Lower leg skin (tissue), 4 donors: ENCODE measurements around the gene ANKRD31. TPM values are rescaled to one million over a fixed set of nuclear protein-coding genes. Genes with fewer than 3 reads are reported as not detected.

Source experiments
- DNase-seq, 2 donors: peaks; one replicate each; pipeline ENCODE4 v3.0.0-alpha.2; 2019; ENCODE audit warnings: low spot score in 2 of 2
- H3K4me3 ChIP-seq: fragments of 200-600 bp; sonication (generic); 2 replicates; pipeline ENCODE4 v1.5.1; 2017; ENCODE audit warnings: mild to moderate bottlenecking, low read depth; ENCODE audit not compliant: poor library complexity, severe bottlenecking
- CTCF ChIP-seq, 3 donors: fragments of 450-650 bp; IDR thresholded peaks; one replicate each; pipeline ENCODE4 v1.5.1; 2016; ENCODE audit warnings: antibody characterized with exemption in 3 of 3, mild to moderate bottlenecking in 3 of 3, moderate library complexity in 2 of 3
- POLR2A ChIP-seq, 2 donors: fragments of 450-650 bp; IDR thresholded peaks; one replicate each; pipeline ENCODE4 v1.6.1; 2016 to 2017; ENCODE audit warnings: antibody characterized with exemption in 2 of 2, mild to moderate bottlenecking in 1 of 2, moderate library complexity in 1 of 2
- WGBS, 2 donors: methylation state at CpG; one replicate each; pipeline ENCODE4 v1.1.5; 2018; 5-methylcytosine and 5-hydroxymethylcytosine counted together
- intact Hi-C: fragments of 100-400 bp; cut with DNase I; formaldehyde crosslinking; loops from one replicate; pipeline ENCODE4 v1.15.0; 2023; ENCODE audit warnings: low total_unique reads
- total RNA-seq, 4 donors: library from RNA; depleted of rRNA; stranded (reverse); fragments of >200 nt; gene quantifications; one replicate each; pipeline ENCODE4 v1.1.0, GENCODE V29; 2016

The ANKRD31 gene
- total RNA-seq, 4 donors from 2014 or later: 0.13 to 0.20 (median 0.19) TPM; not detected in 1

GRCh38 chr5:75059912-75060545 lies 176.6 kb downstream of the ANKRD31 start:
- WGBS, 2 donors: 64 to 69% methylated on average over 4 of the region's 4 CpGs
- H3K4me3 ChIP-seq: no peak overlapping the region
- intact Hi-C loops: loop anchor here (10.0 kb wide), 1 partner anchor 175 kb away; the partner anchor contains the start of gene ANKRD31
- TF ChIP-seq CTCF (IDR thresholded peaks at IDR 0.05) (no peak), POLR2A (IDR thresholded peaks at IDR 0.05) (no peak)
- no peak for DNase-seq

GRCh38 chr5:75058986-75059535 lies 177.6 kb downstream of the ANKRD31 start:
- DNase-seq: no peak
- intact Hi-C loops: loop anchor here (10.0 kb wide), 1 partner anchor 176 kb away; the partner anchor contains the start of gene ANKRD31
- TF ChIP-seq CTCF (IDR thresholded peaks at IDR 0.05) (no peak), POLR2A (IDR thresholded peaks at IDR 0.05) (no peak)
- 90 to 92% methylated on average over 3 of the region's 3 CpGs for WGBS, 2 donors
- H3K4me3 ChIP-seq: no peak overlapping the region

- WGBS, 2 donors: 24 to 25% methylated on average over 2 of the region's 2 CpGs
- TF ChIP-seq CTCF (IDR thresholded peaks at IDR 0.05): no peak
- TF ChIP-seq POLR2A (IDR thresholded peaks at IDR 0.05): no peak
- DNase-seq: no peak
- no peak overlapping the region for H3K4me3 ChIP-seq
- intact Hi-C loops: loop anchor here (10.0 kb wide), 1 partner anchor 177 kb away; the partner anchor contains the start of gene ANKRD31
Measured at GRCh38 chr5:75057561-75057960, 179.1 kb downstream of the ANKRD31 start.

GRCh38 chr5:75055727-75056144 lies 180.9 kb downstream of the ANKRD31 start:
- 95 to 100% methylated on average over 1 of the region's 1 CpG for WGBS, 2 donors
- TF ChIP-seq POLR2A (IDR thresholded peaks at IDR 0.05) (no peak), CTCF (IDR thresholded peaks at IDR 0.05) (no peak)
- intact Hi-C loops: loop anchor here (10.0 kb wide), 1 partner anchor 179 kb away; the partner anchor contains the start of gene ANKRD31
- no peak overlapping the region for H3K4me3 ChIP-seq
- no peak for DNase-seq

- DNase-seq: peak in 1 of 2 donors; percentile 30
- TF ChIP-seq CTCF (IDR thresholded peaks at IDR 0.05) (no peak), POLR2A (IDR thresholded peaks at IDR 0.05) (no peak)
- peak overlapping the region; percentile 56 for H3K4me3 ChIP-seq
- intact Hi-C loops: loop anchor here (10.0 kb wide), 1 partner anchor 180 kb away; the partner anchor contains the start of gene ANKRD31
- WGBS, 2 donors: 22 to 23% methylated on average over 27 to 28 of the region's 28 CpGs
Measured at GRCh38 chr5:75054134-75054930, 182.3 kb downstream of the ANKRD31 start.
